Breast epithelium (tissue), 4 donors: Measurements from ENCODE around the gene ACLY. TPM values are rescaled to one million over a fixed set of nuclear protein-coding genes. Genes with fewer than 3 reads are reported as not detected.
A peak's percentile ranks its signal among the peaks of the same experiment; 100 is the strongest.

Source experiments
- DNase-seq, 2 donors: peaks; one replicate each; pipeline ENCODE4 v3.0.0-alpha.2; 2019; ENCODE audit warnings: low spot score in 2 of 2
- H3K27ac ChIP-seq, 2 donors: fragments of 200-600 bp; sonication (generic) in 1 of 2; one replicate each; pipeline ENCODE4 v1.5.1; 2016 to 2019; ENCODE audit warnings: mild to moderate bottlenecking in 1 of 2
- H3K27me3 ChIP-seq, 2 donors: fragments of 200-600 bp; sonication (generic) in 1 of 2; one replicate each; pipeline versions ENCODE4 v1.5.1 to v1.6.0; 2017 to 2019; ENCODE audit warnings: control low read depth in 1 of 2, mild to moderate bottlenecking in 1 of 2
- H3K36me3 ChIP-seq: fragments of 200-600 bp; one replicate; pipeline ENCODE4 v1.5.1; 2019
- H3K4me1 ChIP-seq, 2 donors: fragments of 200-600 bp; sonication (generic); one replicate each; pipeline ENCODE4 v1.5.1; 2016 to 2019; ENCODE audit warnings: control low read depth in 1 of 2
- H3K4me3 ChIP-seq, 3 donors: fragments of 200-600 bp; sonication (generic); 1 replicate in 2 of 3; 2 replicates in 1 of 3; pipeline ENCODE4 v1.5.1; 2016 to 2019; ENCODE audit warnings: mild to moderate bottlenecking in 3 of 3, moderate library complexity in 2 of 3
- H3K9me3 ChIP-seq, 2 donors: fragments of 200-600 bp; sonication (generic) in 1 of 2; one replicate each; pipeline ENCODE4 v1.5.1; 2016 to 2019; ENCODE audit warnings: control low read depth in 1 of 2
- POLR2A ChIP-seq: fragments of 450-650 bp; IDR thresholded peaks from one replicate; pipeline ENCODE4 v1.6.1; 2016; ENCODE audit warnings: antibody characterized with exemption, mild to moderate bottlenecking, moderate library complexity
- POLR2AphosphoS5 ChIP-seq, 3 donors: sonication (generic); formaldehyde crosslinking; IDR thresholded peaks; one replicate each; pipeline ENCODE4 v1.6.1; 2017; ENCODE audit warnings: antibody characterized with exemption in 3 of 3
- intact Hi-C: fragments of 100-400 bp; cut with DNase I; formaldehyde crosslinking; loops from one replicate; pipeline ENCODE4 v1.15.1; 2023; ENCODE audit warnings: low total_unique reads
- total RNA-seq, 3 donors: library from RNA; depleted of rRNA; stranded (reverse); fragments of >200 nt; gene quantifications; one replicate each; pipeline ENCODE4 v1.1.0, GENCODE V29; 2016
- TF ChIP-seq, protein P1 (sequence below), 3 donors: fragments of 450-650 bp; IDR thresholded peaks; one replicate each; pipeline ENCODE4 v1.5.1; 2016 to 2017; ENCODE audit warnings: antibody characterized with exemption in 3 of 3, mild to moderate bottlenecking in 3 of 3, moderate library complexity in 3 of 3

ACLY gene
- total RNA-seq, 3 donors from 2014 or later = 50.1 to 84.2 (median 66.3) TPM

DNA sequence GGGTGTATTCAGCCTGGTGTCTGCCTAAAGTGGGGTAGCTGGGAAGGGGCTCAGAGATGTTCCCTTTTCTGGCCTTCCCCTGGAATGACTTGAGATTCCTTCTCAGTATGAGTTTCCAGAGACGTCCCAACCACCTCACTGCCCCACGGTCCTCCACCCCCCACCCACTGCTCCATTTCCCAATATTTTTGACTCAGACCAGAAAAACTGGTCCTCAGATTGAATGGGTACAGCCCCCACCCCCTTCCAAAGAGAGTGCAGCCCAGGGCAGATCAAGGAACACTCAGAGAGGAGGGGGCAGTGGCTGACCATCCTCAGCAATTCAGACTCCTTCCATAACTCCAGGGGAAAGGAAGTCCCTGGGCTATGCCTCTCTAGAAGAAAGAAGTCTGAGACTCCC, 3.2 kb downstream of the ACLY start:
- TF ChIP-seq POLR2AphosphoS5 (IDR thresholded peaks at IDR 0.05) = no peak
- TF ChIP-seq, protein P1, sequence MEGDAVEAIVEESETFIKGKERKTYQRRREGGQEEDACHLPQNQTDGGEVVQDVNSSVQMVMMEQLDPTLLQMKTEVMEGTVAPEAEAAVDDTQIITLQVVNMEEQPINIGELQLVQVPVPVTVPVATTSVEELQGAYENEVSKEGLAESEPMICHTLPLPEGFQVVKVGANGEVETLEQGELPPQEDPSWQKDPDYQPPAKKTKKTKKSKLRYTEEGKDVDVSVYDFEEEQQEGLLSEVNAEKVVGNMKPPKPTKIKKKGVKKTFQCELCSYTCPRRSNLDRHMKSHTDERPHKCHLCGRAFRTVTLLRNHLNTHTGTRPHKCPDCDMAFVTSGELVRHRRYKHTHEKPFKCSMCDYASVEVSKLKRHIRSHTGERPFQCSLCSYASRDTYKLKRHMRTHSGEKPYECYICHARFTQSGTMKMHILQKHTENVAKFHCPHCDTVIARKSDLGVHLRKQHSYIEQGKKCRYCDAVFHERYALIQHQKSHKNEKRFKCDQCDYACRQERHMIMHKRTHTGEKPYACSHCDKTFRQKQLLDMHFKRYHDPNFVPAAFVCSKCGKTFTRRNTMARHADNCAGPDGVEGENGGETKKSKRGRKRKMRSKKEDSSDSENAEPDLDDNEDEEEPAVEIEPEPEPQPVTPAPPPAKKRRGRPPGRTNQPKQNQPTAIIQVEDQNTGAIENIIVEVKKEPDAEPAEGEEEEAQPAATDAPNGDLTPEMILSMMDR (IDR thresholded peaks at IDR 0.05) = no peak
- no peak for TF ChIP-seq POLR2A
- Histone ChIP-seq H3K27me3 (no peaks in the 10 kb centered on the region), H3K4me1 (peaks cover 6 to 25% of the 10 kb centered on the region in 2 donors), H3K4me3 (no peak overlapping the region), H3K36me3 (peaks cover 5% of the 10 kb centered on the region), H3K27ac (peak overlapping the region in 1 of 2 donors; percentile 38), H3K9me3 (no peaks in the 10 kb centered on the region)
- intact Hi-C loops = no loop called here
- DNase-seq = no peak

DNA sequence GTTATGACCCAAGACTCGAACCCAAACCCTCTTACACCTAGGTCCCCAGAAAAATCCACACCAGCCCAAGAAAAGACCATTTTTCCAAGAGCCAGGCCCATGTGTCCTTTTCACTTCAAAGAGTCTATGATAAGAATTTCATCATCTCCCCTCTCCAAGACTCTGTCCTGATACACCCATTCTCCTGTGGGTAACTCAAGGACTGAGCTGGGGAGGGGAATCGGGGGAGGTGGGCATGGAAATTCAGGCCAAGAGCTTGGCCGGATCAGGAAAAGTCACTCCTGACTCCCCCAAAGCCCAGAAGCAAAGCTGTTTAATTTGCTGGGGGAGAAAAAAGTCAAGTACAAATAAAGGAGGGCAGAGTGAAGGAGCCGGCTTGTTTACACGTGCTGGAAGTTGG, 3.7 kb downstream of the ACLY start:
- Histone ChIP-seq H3K4me1 (peaks cover 6 to 25% of the 10 kb centered on the region in 2 donors), H3K4me3 (no peak overlapping the region), H3K27me3 (no peaks in the 10 kb centered on the region), H3K9me3 (no peaks in the 10 kb centered on the region), H3K27ac (peak overlapping the region in 1 of 2 donors; percentile 38), H3K36me3 (peaks cover 5% of the 10 kb centered on the region)
- DNase-seq = no peak
- TF ChIP-seq, protein P1 (IDR thresholded peaks at IDR 0.05) = no peak
- TF ChIP-seq POLR2AphosphoS5 (IDR thresholded peaks at IDR 0.05) (no peak), POLR2A (no peak)
- intact Hi-C loops = no loop called here

DNA sequence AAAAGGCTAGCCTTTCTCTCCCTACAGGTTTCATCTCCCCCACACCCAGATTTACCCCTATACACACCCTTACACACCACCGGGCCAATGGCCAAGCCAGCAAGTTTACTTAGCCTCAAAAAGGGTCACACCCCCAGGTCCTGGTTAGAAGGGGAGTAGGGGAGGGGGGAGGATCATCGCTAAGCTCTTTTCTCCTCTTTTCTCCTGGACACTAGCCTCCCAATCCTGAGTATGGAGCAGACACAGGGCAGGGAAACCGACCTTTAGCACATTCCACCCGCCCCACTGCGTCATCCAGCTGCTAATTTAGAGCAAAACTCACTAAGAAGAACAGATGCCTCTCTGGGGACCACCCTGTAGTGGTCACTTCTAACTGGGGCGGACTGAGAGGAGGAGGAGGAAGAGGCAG, 4.4 kb downstream of the ACLY start:
- peaks cover 6 to 19% of the 10 kb centered on the region in 2 donors for H3K4me1 ChIP-seq
- intact Hi-C loops = no loop called here
- no peak overlapping the region for H3K27ac ChIP-seq
- DNase-seq = no peak
- no peak overlapping the region for H3K4me3 ChIP-seq
- H3K36me3 ChIP-seq = peaks cover 5% of the 10 kb centered on the region
- no peaks in the 10 kb centered on the region for H3K27me3 ChIP-seq
- H3K9me3 ChIP-seq = no peaks in the 10 kb centered on the region
- TF ChIP-seq POLR2AphosphoS5 (IDR thresholded peaks at IDR 0.05) = no peak
- no peak for TF ChIP-seq POLR2A
- TF ChIP-seq, protein P1 (IDR thresholded peaks at IDR 0.05) = no peak

DNA sequence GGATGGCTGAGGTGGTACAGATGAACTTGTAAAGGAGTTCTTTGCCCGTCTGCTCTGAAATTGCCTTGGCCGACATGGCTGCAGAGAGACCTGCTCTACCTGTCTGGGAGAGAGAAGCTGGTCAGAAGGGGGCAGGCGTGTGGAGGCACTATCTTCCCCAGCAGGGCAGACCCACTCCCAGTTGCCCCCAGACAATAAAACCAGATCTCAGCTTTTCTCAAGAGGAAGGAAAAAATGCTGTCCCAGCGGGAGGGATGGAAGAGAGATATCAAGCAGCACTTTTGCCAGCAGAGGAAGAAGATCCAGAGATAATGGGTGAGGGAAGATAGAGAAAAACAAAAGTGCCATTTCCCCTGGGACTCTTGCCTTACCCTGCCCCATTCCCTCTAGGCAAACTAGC, 5.0 kb downstream of the ACLY start:
- peaks cover 5% of the 10 kb centered on the region for H3K36me3 ChIP-seq
- TF ChIP-seq POLR2AphosphoS5 (IDR thresholded peaks at IDR 0.05) (no peak), POLR2A (no peak)
- TF ChIP-seq, protein P1 (IDR thresholded peaks at IDR 0.05) = no peak
- intact Hi-C loops = no loop called here
- H3K27me3 ChIP-seq = no peaks in the 10 kb centered on the region
- no peak overlapping the region for H3K4me3 ChIP-seq
- no peak for DNase-seq
- H3K9me3 ChIP-seq = no peaks in the 10 kb centered on the region
- no peak overlapping the region for H3K27ac ChIP-seq
- H3K4me1 ChIP-seq = peaks cover 6 to 19% of the 10 kb centered on the region in 2 donors

DNA sequence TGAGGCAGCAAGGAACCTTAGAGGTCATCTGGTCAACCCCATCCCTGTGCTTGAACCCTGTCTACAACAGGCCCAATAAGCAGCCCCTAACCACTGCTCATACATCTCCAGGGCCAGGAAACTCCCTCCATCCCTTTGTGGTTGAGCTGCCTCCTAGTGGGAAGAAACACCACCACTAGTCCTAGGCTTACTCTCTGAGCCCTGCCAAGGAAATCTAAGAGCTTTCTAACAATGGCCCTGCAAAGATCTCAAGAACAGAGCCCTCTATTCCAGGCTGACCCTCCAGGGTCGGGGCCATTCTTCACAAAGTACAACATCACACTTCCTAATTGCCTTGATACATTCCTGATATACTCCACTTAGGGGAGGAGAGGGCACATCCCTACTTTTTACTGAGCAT, 5.8 kb downstream of the ACLY start:
- Histone ChIP-seq H3K9me3 (no peaks in the 10 kb centered on the region), H3K27me3 (no peaks in the 10 kb centered on the region), H3K4me3 (no peak overlapping the region), H3K4me1 (peaks cover 6 to 18% of the 10 kb centered on the region in 2 donors), H3K36me3 (peaks cover 5% of the 10 kb centered on the region), H3K27ac (no peak overlapping the region)
- TF ChIP-seq, protein P1 (IDR thresholded peaks at IDR 0.05) = no peak
- TF ChIP-seq POLR2A = no peak
- no peak for TF ChIP-seq POLR2AphosphoS5 (IDR thresholded peaks at IDR 0.05)
- intact Hi-C loops = no loop called here
- DNase-seq = no peak
